Thyroid gland (tissue), 4 donors: ENCODE data around the gene TAF3.

Experiments used
- CTCF ChIP-seq, 6 experiments: fragments of 200-600 bp in 3 of 6; fragments of 450-650 bp in 3 of 6; sonication (generic) in 3 of 6; IDR thresholded peaks; one replicate each; pipeline ENCODE4 v1.5.1; 2016 to 2019; ENCODE audit warnings: antibody characterized with exemption in 6 of 6, mild to moderate bottlenecking in 2 of 6, inconsistent platforms in 1 of 6, moderate library complexity in 1 of 6
- POLR2A ChIP-seq, 2 donors: fragments of 450-650 bp; IDR thresholded peaks; one replicate each; pipeline ENCODE4 v1.6.1; 2017; ENCODE audit warnings: antibody characterized with exemption in 2 of 2, mild to moderate bottlenecking in 2 of 2, moderate library complexity in 1 of 2

GRCh38 chr10:8059191-8059936 is 241.1 kb downstream of the TAF3 start:
- no peak for TF ChIP-seq CTCF (IDR thresholded peaks at IDR 0.05)
- TF ChIP-seq POLR2A (IDR thresholded peaks at IDR 0.05) = no peak
